SIG-M5 (cell line): ENCODE measurements around the gene SFXN4.
"Not testable (repeated sequence)": the region's sequence is repeated elsewhere in the genome, so short reads cannot be mapped to it uniquely, and the experiment has no call there.

Source experiments
- DNase-seq: peaks from one replicate; lab custom pipeline; 2025; lab: John Stamatoyannopoulos, UW

The SFXN4 gene

GRCh38 chr10:119105899-119106298 is 59.6 kb downstream of the SFXN4 start:
- not testable (repeated sequence) for DNase-seq

DNA sequence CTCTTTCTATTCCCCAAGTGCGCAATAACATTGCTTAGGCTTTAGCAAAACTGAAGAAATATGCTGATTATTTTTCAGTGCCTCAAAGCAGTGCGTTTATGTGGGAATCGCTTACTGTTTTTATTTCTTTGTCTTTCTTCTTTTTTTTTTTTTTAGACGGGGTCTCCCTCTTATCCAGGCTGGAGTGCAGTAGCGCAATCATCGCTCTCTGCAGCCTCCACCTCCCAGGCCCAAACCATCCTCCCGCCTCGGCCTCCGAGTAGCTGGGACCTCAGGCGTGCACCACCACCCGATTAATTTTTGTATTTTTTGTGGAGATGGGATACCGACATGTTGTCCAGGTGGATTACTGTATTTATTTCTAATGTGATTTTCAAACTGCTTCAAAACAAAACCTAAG is 60.4 kb downstream of the SFXN4 start:
- no peak for DNase-seq

GRCh38 chr10:119104654-119105015 is 60.9 kb downstream of the SFXN4 start:
- DNase-seq, result no peak

DNA sequence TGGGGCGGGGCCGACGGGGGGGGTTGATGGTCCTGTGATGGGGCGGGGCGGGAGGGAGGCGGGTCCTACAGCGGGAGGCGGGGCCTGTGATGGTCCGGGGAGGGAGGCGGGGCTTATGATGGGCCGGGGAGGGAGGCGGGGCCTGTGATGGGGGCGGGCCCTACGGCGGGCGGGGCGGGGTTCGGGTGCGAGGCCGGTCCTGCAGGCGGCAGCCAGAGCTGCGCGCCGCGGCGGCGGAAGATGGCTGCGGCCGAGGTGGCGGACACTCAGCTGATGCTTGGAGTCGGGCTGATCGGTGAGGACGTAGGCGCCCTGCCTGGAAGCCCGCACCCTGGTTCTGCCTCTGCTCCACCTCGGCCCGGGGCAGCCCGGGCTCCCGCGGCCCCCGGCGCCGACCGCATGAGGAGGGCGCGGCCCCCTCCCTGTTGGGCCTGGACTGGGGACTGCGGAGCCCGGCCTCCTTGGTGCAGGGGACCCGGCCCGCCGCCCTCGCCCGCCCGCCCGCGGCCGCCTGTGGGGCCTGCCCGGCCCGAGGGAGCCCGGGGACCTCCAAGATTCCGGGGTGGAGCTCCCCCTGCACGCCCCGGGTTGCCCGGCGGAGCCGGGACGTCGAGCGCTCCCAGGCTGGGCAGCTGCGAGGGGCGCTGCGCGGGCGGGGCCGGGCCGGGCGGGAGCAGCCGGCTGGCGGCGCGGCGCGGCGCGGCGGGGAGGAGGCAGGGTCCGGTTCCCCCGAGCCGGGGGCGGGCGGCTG is 61.4 kb downstream of the SFXN4 start, which contains the start of gene DENND10:
Gene DENND10, plus strand, starts transcription at position 211 of the 751 bp plus-strand sequence. Its CDS starts 30 bp downstream, at position 241.
- no peak for DNase-seq

GRCh38 chr10:119103241-119103902 is 62.1 kb downstream of the SFXN4 start:
- no peak for DNase-seq

DNA sequence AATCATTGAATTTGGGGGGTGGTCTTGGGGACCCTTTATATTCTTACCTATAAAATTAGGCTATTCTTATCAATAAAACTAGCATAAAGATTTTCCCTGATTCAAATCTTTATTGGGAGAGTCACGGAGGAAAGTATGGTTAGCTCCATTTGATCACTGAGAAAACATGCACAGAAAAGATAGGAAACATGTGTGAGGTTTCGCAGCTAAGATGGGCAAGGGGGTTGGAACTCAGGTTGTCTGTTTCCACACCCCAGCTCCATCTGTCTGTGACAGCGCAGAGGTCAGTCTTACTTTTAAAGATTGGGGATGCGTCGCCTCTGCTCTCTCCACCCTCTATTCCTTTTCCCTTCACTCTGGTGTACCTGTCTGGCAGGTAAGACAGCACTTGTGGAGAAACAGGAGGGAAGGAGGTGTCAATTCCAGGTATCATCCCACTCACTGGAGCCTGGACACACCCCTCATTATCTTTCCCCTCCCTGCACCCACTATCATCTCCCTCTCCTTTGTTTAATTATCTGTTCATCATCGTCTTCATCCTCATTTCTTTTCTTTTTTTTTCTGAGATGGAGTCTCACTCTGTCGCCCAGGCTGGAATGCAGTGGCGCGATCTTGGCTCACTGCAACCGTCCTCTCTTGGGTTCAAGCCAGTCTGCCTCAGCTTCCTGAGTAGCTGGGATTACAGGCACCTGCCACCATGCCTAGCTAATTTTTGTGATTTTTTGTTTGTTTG is 64.0 kb downstream of the SFXN4 start:
- DNase-seq, result no peak

DNA sequence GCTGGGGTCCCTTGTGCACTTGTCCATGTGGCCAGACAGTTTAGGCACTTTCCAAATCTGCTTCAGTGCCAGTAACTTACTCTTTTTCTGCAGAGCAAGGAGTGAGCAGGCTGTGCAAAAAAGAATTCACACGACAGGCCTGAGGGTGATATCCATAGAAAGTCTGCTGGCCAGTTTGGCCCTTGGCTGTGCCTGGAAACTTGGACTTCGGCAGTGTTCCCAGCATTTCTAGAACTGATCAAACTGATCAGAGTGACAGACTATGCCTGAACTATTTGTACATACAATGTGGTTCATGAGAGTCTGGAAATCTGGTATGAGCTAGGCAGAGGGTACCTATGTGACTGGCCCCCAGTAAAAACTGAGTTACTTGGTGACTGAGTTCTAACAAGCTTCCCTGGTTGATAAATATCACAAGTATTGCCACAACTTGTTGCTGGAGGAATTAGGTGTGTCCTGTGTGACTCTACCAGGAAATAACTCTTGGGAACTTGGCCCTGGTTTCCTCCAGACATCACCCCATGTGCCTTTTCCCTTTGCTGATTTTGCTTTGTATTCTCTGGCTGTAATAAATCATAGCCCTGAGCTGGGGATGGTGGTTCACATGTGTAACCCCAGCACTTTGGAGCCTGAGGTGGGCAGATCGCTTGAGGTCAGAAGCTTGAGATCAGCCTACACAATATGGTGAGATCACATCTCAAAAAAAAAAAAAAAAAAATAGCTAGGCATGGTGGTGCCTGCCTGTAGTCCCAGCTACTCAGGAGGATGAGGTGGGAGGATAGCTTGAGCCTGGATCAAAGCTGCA is 64.9 kb downstream of the SFXN4 start:
- DNase-seq, result no peak

DNA sequence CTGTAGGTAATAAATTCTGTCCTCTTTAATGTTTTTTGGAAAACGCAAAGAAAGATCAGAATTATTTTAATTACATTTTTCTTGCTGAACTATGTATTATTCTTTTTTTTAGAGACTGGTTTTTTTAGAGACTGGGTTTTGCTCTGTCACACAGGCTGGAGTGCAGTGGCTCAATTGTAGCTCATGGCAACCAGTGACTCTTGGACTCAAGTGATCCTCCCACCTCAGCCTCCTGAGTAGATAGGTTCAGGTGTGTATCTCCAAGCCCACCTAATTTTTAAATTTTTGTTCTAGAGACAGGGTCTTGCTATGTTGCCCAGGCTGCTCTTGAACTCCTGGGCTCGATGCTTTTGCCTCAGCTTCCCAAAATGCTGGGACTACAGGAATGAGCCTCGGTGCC is 66.9 kb downstream of the SFXN4 start:
- no peak for DNase-seq

- DNase-seq, result not testable (repeated sequence)
Observed at GRCh38 chr10:119096641-119097415, 68.7 kb downstream of the SFXN4 start.

DNA sequence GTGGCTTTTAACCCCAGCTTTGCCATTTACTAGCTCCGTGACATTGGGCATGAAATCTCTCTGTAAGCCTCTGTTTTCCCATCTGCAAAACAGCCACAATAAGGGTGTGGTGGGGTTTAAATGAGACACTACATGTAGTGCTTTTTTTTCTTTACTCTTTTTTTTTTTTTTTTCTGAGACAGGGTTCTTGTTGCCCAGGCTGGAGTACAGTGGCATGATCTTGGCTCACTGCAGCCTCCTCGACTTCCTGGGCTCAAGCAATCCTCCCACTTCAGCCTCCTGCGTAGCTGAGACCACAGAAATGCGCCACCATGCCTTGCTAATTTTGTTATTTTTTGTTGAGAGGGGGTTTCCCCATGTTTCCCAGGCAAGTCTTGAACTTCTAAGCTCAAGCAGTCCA is 69.9 kb downstream of the SFXN4 start:
- no peak for DNase-seq

- no peak for DNase-seq
Observed at GRCh38 chr10:119090968-119091367, 74.5 kb downstream of the SFXN4 start.
